AG04449 (cell line): Measurements from ENCODE around the gene DAD1.

Source experiments
- CTCF ChIA-PET: fragments of 350-600 bp; formaldehyde crosslinking; extraction: SDS; loops from one replicate; lab custom pipeline; 2021; ENCODE audit warnings: antibody characterized with exemption; lab: Yijun Ruan, JAX
- POLR2A ChIA-PET: fragments of 400-600, 350-600 bp; formaldehyde crosslinking; extraction: SDS; loops from one replicate; lab custom pipeline; 2020; ENCODE audit warnings: antibody characterized with exemption, inconsistent platforms; lab: Yijun Ruan, JAX
- DNase-seq: peaks from one replicate; pipeline ENCODE4 v3.0.0-alpha.2; 2010; ENCODE audit warnings: low read depth, low spot score
- H3K4me3 ChIP-seq: 2 replicates; pipeline ENCODE4 v1.5.1; 2011; ENCODE audit warnings: low read depth, mild to moderate bottlenecking, control low read depth, low read length
- TF ChIP-seq, protein P1 (sequence below): IDR thresholded peaks from one replicate; pipeline ENCODE4 v1.5.1; 2011; ENCODE audit warnings: mild to moderate bottlenecking, moderate library complexity, low read length, control low read depth, inconsistent platforms; ENCODE audit not compliant: insufficient read depth; ENCODE audit errors: missing control alignments

The DAD1 gene

GRCh38 chr14:22580625-22581024, 8.4 kb downstream of the DAD1 start:
- no peak overlapping the region for H3K4me3 ChIP-seq
- ChIA-PET CTCF (interaction anchor here (0.9 to 13.5 kb wide), 6 partner anchors 10 to 273 kb away, joined by 3 to 141 read pairs (median 11); no protein-coding TSS in a partner anchor), POLR2A (no interaction called here)
- DNase-seq: no peak
- TF ChIP-seq, protein P1, sequence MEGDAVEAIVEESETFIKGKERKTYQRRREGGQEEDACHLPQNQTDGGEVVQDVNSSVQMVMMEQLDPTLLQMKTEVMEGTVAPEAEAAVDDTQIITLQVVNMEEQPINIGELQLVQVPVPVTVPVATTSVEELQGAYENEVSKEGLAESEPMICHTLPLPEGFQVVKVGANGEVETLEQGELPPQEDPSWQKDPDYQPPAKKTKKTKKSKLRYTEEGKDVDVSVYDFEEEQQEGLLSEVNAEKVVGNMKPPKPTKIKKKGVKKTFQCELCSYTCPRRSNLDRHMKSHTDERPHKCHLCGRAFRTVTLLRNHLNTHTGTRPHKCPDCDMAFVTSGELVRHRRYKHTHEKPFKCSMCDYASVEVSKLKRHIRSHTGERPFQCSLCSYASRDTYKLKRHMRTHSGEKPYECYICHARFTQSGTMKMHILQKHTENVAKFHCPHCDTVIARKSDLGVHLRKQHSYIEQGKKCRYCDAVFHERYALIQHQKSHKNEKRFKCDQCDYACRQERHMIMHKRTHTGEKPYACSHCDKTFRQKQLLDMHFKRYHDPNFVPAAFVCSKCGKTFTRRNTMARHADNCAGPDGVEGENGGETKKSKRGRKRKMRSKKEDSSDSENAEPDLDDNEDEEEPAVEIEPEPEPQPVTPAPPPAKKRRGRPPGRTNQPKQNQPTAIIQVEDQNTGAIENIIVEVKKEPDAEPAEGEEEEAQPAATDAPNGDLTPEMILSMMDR: no peak

DNA sequence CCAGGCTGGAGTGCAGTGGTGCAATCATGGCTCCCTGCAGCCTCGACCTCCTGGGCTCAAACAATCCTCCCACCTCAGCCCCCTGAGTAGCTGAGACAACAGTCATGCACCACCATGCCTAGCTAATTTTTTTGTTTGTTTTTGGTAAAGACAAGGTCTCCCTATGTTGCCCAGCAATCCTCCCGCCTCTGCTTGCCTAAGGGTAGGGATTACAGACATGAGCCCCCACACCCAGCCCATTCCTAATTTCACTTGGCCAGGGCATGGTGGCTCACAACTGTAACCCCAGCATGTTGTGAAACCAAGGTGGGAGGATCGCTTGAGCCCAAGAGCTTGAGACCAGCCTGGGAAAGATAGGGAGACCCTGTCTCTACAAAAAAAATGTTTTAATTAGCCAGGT, 9.1 kb downstream of the DAD1 start:
- ChIA-PET POLR2A (no interaction called here), CTCF (interaction anchor here (0.9 to 3.8 kb wide), 4 partner anchors 9 to 273 kb away, joined by 3 to 25 read pairs (median 11); no protein-coding TSS in a partner anchor)
- H3K4me3 ChIP-seq: no peak overlapping the region
- TF ChIP-seq, protein P1: no peak
- DNase-seq: no peak

- no peak overlapping the region for H3K4me3 ChIP-seq
- no peak for DNase-seq
- ChIA-PET CTCF (interaction anchor here (1.2 to 3.8 kb wide), 3 partner anchors 8 to 274 kb away, joined by 3 to 25 read pairs (median 17); no protein-coding TSS in a partner anchor), POLR2A (no interaction called here)
- TF ChIP-seq, protein P1: no peak
Observed at GRCh38 chr14:22579236-22579635, 9.8 kb downstream of the DAD1 start.

GRCh38 chr14:22577334-22577908, 11.6 kb downstream of the DAD1 start:
- ChIA-PET CTCF (interaction anchor here (1.6 kb wide), 1 partner anchor 12 kb away, joined by 3 read pairs; the partner anchor contains the start of gene DAD1), POLR2A (no interaction called here)
- H3K4me3 ChIP-seq: no peak overlapping the region
- TF ChIP-seq, protein P1: no peak
- no peak for DNase-seq

GRCh38 chr14:22573804-22574203, 15.2 kb downstream of the DAD1 start:
- TF ChIP-seq, protein P1: no peak
- POLR2A ChIA-PET: no interaction called here
- H3K4me3 ChIP-seq: no peak overlapping the region
- DNase-seq: no peak
- CTCF ChIA-PET: interaction anchor here (1.0 to 16.3 kb wide), 7 partner anchors 10 to 279 kb away, joined by 3 to 299 read pairs (median 6); partner anchors contain the start of gene DAD1

DNA sequence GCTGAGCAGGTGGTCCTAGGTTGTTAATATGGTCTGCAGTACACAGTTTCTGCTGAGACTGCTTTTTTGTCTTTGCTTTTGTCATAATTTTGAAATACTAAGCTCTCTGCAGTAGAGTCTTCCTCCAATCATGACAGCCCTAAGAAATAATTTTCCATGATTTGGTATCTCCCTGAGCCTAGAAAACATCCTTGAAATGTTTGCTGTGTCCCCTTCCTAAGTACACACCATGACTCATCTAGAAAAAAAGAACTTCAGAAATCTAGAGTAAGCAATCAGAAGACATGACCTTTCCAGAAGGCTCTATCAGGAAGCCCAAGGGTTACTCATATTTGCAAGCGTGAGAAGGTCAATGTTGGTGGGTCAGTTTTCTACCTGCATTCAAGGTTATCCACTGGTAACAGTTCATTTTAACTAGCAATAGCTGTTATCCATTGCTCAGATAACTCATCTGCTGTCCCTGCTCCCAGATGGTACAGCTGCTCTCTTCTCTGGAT, 16.4 kb downstream of the DAD1 start:
- H3K4me3 ChIP-seq: no peak overlapping the region
- POLR2A ChIA-PET: interaction anchor here (0.5 to 0.9 kb wide), 2 partner anchors 17 to 45 kb away, joined by 3 read pairs; partner anchors contain the start of gene DAD1
- TF ChIP-seq, protein P1: no peak
- DNase-seq: no peak
- CTCF ChIA-PET: interaction anchor here (0.6 to 16.3 kb wide), 16 partner anchors 7 to 328 kb away, joined by 3 to 299 read pairs (median 34); partner anchors contain the start of genes ABHD4, DAD1 and OXA1L
